Mammary epithelial cell (primary cell): ENCODE measurements around the gene SCAF1.

ENCODE experiments used
- CTCF ChIP-seq, 2 donors: IDR thresholded peaks in 1 of 2; conservative IDR thresholded peaks in 1 of 2; 2 replicates each; pipeline ENCODE4 v1.5.1; 2011 to 2012; ENCODE audit warnings: inconsistent platforms in 2 of 2, low read length in 2 of 2, mild to moderate bottlenecking in 2 of 2, control low read depth in 1 of 2, low read depth in 1 of 2; ENCODE audit not compliant: insufficient read depth in 1 of 2; ENCODE audit errors: extremely low read depth in 1 of 2
- EZH2 ChIP-seq: IDR thresholded peaks from 2 replicates; pipeline ENCODE4 v1.6.1; 2012; ENCODE audit warnings: low read length, inconsistent platforms, borderline replicate concordance

GRCh38 chr19:49632576-49632975, 9.4 kb upstream of the SCAF1 start:
- TF ChIP-seq CTCF (conservative IDR thresholded peaks at IDR 0.05 in 1 of 2, IDR thresholded peaks at IDR 0.05 in 1 of 2; ENCODE audit: extremely low read depth in 1 of 2, insufficient read depth in 1 of 2, low read depth in 1 of 2, low read length in 2 of 2) (no peak), EZH2 (no peak)
